GM12891 (cell line): ENCODE data around the gene GIMAP1.

Source experiments
- DNase-seq: peaks from one replicate; pipeline ENCODE4 v3.0.0; 2011; ENCODE audit warnings: low spot score; ENCODE audit not compliant: insufficient read length
- FAIRE-seq: peaks from 2 replicates; lab custom pipeline; 2011; peaks lifted over from hg19 to GRCh38; lab: Jason Lieb, UNC
- PAX5 ChIP-seq: IDR thresholded peaks from 2 replicates; pipeline ENCODE4 v1.6.1; 2011; ENCODE audit warnings: low read length, moderate library complexity, mild to moderate bottlenecking; ENCODE audit not compliant: insufficient read depth, severe bottlenecking
- POLR2A ChIP-seq: IDR thresholded peaks from 2 replicates; pipeline ENCODE4 v1.6.1; 2011; ENCODE audit warnings: low read depth, low read length, control low read depth
- POLR2AphosphoS5 ChIP-seq: IDR thresholded peaks from 2 replicates; pipeline ENCODE4 v1.6.1; 2011; ENCODE audit warnings: low read depth, low read length, control low read depth
- POU2F2 ChIP-seq: IDR thresholded peaks from 2 replicates; pipeline ENCODE4 v1.6.1; 2011; ENCODE audit warnings: low read depth, mild to moderate bottlenecking, control low read depth, low read length, moderate library complexity
- SPI1 ChIP-seq: IDR thresholded peaks from 2 replicates; pipeline ENCODE4 v1.6.1; 2011; ENCODE audit warnings: low read depth, low read length, control low read depth
- TAF1 ChIP-seq: IDR thresholded peaks from 2 replicates; pipeline ENCODE4 v1.6.1; 2011; ENCODE audit warnings: low read depth, low read length, control low read depth

GIMAP1 gene

GRCh38 chr7:150688630-150689029, 27.8 kb upstream of the GIMAP1 start:
- FAIRE-seq, result no peak
- TF ChIP-seq PAX5 (no peak), POU2F2 (no peak), POLR2A (no peak), POLR2AphosphoS5 (no peak), TAF1 (no peak), SPI1 (no peak)

GRCh38 chr7:150695654-150696053, 20.8 kb upstream of the GIMAP1 start:
- FAIRE-seq, result no peak
- TF ChIP-seq POLR2A, result no peak
- TF ChIP-seq TAF1, result no peak
- no peak for TF ChIP-seq POU2F2
- TF ChIP-seq POLR2AphosphoS5, result no peak
- no peak for TF ChIP-seq SPI1
- no peak for TF ChIP-seq PAX5
- no peak for DNase-seq

More at GRCh38 chr7:150688630-150689029, 27.8 kb upstream of the GIMAP1 start:
- no peak for DNase-seq

GRCh38 chr7:150703209-150703608, 13.2 kb upstream of the GIMAP1 start:
- TF ChIP-seq SPI1 (no peak), TAF1 (no peak), POU2F2 (no peak)
- FAIRE-seq (no peak), DNase-seq (no peak)

- TF ChIP-seq POU2F2, result no peak
- TF ChIP-seq POLR2A, result no peak
- TF ChIP-seq SPI1, result no peak
- FAIRE-seq (no peak), DNase-seq (no peak)
Measured at GRCh38 chr7:150715293-150715692, 1.1 kb upstream of the GIMAP1 start.

GRCh38 chr7:150715738-150716137, 675 bp upstream of the GIMAP1 start:
- DNase-seq (no peak), FAIRE-seq (peak; percentile 23)
- TF ChIP-seq TAF1, result no peak
- no peak for TF ChIP-seq POU2F2
- TF ChIP-seq SPI1, result no peak
- no peak for TF ChIP-seq PAX5
- TF ChIP-seq POLR2AphosphoS5, result no peak
- TF ChIP-seq POLR2A, result no peak

- DNase-seq (no peak), FAIRE-seq (no peak)
- TF ChIP-seq POLR2A (no peak), PAX5 (no peak), TAF1 (no peak), POU2F2 (no peak), POLR2AphosphoS5 (no peak), SPI1 (no peak)
Measured at GRCh38 chr7:150716939-150717338, 526 bp downstream of the GIMAP1 start.

GRCh38 chr7:150717814-150718420, 1.5 kb downstream of the GIMAP1 start:
- DNase-seq, result no peak
- no peak for TF ChIP-seq POLR2A
- no peak for TF ChIP-seq TAF1
- no peak for TF ChIP-seq PAX5
- no peak for FAIRE-seq

GRCh38 chr7:150719436-150719835, 3.0 kb downstream of the GIMAP1 start:
- no peak for DNase-seq
- FAIRE-seq, result no peak
- TF ChIP-seq POLR2AphosphoS5, result no peak
- no peak for TF ChIP-seq SPI1
- no peak for TF ChIP-seq POU2F2
- no peak for TF ChIP-seq POLR2A
- TF ChIP-seq PAX5, result no peak
- no peak for TF ChIP-seq TAF1

GRCh38 chr7:150719960-150720891, 3.8 kb downstream of the GIMAP1 start:
- no peak for FAIRE-seq
- TF ChIP-seq TAF1 (no peak), SPI1 (no peak)
- DNase-seq, result no peak

GRCh38 chr7:150721970-150722373, 5.6 kb downstream of the GIMAP1 start:
- no peak for DNase-seq
- FAIRE-seq, result no peak
- TF ChIP-seq PAX5 (no peak), POLR2A (no peak), POLR2AphosphoS5 (no peak), TAF1 (no peak), POU2F2 (no peak), SPI1 (no peak)
